ENCODE results near the gene ATP2B2. TPM values are rescaled to one million over a fixed set of nuclear protein-coding genes. Genes with fewer than 3 reads are reported as not detected.

ATP2B2 gene
- total and polyA plus RNA-seq, 2 of the 8 experiments (the other 6 are each of a cell fraction or from before 2014, with no cell fraction given) = 0.14 to 1.2 TPM

GRCh38 chr3:10497439-10497838, 7.9 kb downstream of the ATP2B2 start:
- Histone ChIP-seq H3K4ac (replicated peaks; ENCODE audit: insufficient read length, low read depth, low read length) (no peak overlapping the region), H4K5ac (ENCODE audit: insufficient read length, low read depth, low read length) (no peak overlapping the region), H2AK5ac (ENCODE audit: low read depth, low read length) (no peak overlapping the region), H3K79me2 (ENCODE audit: control insufficient read depth in 1 of 2, insufficient read depth in 2 of 2, low read length in 2 of 2) (no peaks in the 10 kb centered on the region), H4K91ac (replicated peaks; ENCODE audit: insufficient read length, low read length) (no peak overlapping the region), H3K27me3 (replicated peaks in 1 of 4; ENCODE audit: control insufficient read depth in 3 of 4, extremely low read depth in 1 of 4, insufficient read depth in 3 of 4, low read length in 3 of 4) (no peaks in the 10 kb centered on the region), H3K4me3 (ENCODE audit: extremely low read depth in 1 of 4, insufficient read depth in 2 of 4, low read depth in 3 of 4, low read length in 4 of 4) (no peak overlapping the region), H2BK5ac (ENCODE audit: low read depth, low read length) (no peak overlapping the region), H3K27ac (ENCODE audit: low read depth, low read length) (no peak overlapping the region), H3K56ac (replicated peaks; ENCODE audit: insufficient read length, low read depth, low read length) (no peak overlapping the region), H3K18ac (ENCODE audit: extremely low read depth, low read length) (no peak overlapping the region), H2AFZ (ENCODE audit: low read length) (no peak overlapping the region), H2BK15ac (ENCODE audit: low read length) (no peak overlapping the region), H3K4me2 (ENCODE audit: insufficient read depth in 1 of 2, low read depth in 2 of 2, low read length in 2 of 2) (no peak overlapping the region), H4K8ac (ENCODE audit: extremely low read depth, insufficient read depth, low read length) (no peak overlapping the region), H2BK12ac (ENCODE audit: low read depth, low read length) (no peak overlapping the region), H2BK20ac (ENCODE audit: low read length) (no peak overlapping the region), H3K23ac (ENCODE audit: insufficient read length) (no peak overlapping the region), H3K23me2 (ENCODE audit: low read depth, low read length) (no peaks in the 10 kb centered on the region), H3K14ac (ENCODE audit: insufficient read length) (no peak overlapping the region), H4K20me1 (replicated peaks in 1 of 2; ENCODE audit: control insufficient read depth in 1 of 2, insufficient read depth in 2 of 2, low read length in 2 of 2) (no peaks in the 10 kb centered on the region), H3K9ac (replicated peaks in 1 of 4; ENCODE audit: extremely low read depth in 1 of 4, low read depth in 3 of 4, low read length in 3 of 4) (no peak overlapping the region), H2BK120ac (replicated peaks; ENCODE audit: low read depth, low read length) (no peak overlapping the region), H3K9me3 (ENCODE audit: insufficient read depth in 2 of 2, low read depth in 1 of 2, low read length in 1 of 2) (no peaks in the 10 kb centered on the region), H3K79me1 (ENCODE audit: low read depth, low read length) (no peaks in the 10 kb centered on the region), H3K36me3 (ENCODE audit: control insufficient read depth in 2 of 4, insufficient read depth in 4 of 4, low read length in 3 of 4) (no peaks in the 10 kb centered on the region), H3K4me1 (replicated peaks in 1 of 4; ENCODE audit: control insufficient read depth in 3 of 4, insufficient read depth in 4 of 4, low read length in 3 of 4) (peaks cover 0 to 6% (median 0%) of the 10 kb centered on the region in 4 experiments; a peak in 1 of 7 replicates)
- ChIA-PET CTCF (ENCODE audit: partially characterized antibody) (interaction anchor here (1.6 to 2.3 kb wide), 2 partner anchors 192 to 241 kb away, joined by 3 to 5 read pairs; no protein-coding TSS in a partner anchor), POLR2A (ENCODE audit: partially characterized antibody) (no interaction called here)
- TF ChIP-seq PHF8 (conservative IDR thresholded peaks at IDR 0.05; ENCODE audit: low read depth, low read length) (no peak), CHD2 (IDR thresholded peaks at IDR 0.05; ENCODE audit: low read length) (no peak), RNF2 (IDR thresholded peaks at IDR 0.05; ENCODE audit: borderline replicate concordance, low read depth, low read length, missing control alignments, poor library complexity, severe bottlenecking) (no peak)
- TF ChIP-seq, protein P1, sequence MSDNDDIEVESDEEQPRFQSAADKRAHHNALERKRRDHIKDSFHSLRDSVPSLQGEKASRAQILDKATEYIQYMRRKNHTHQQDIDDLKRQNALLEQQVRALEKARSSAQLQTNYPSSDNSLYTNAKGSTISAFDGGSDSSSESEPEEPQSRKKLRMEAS (IDR thresholded peaks at IDR 0.05) = no peak
- 89% methylated on average over 4 of the region's 4 CpGs; no CpG with 5 or more reads in 1 of the 2 experiments for WGBS, 2 experiments (ENCODE audit: extremely low coverage in 1 of 2, insufficient coverage in 1 of 2, insufficient read length in 1 of 2, insufficient replicate concordance in 2 of 2, low coverage in 1 of 2, low lambda C conversion rate in 2 of 2, missing lambda C conversion rate in 1 of 2)
- DNase-seq (ENCODE audit: low read depth in 1 of 2, low spot score in 2 of 2) = no peak
- no peak for FAIRE-seq

All from H1 (cell line).